PFSK-1 (cell line): ENCODE data around the gene MYEOV.

Experiments
- FOXP2 ChIP-seq: optimal IDR thresholded peaks from 2 replicates; pipeline ENCODE3; 2011; ENCODE audit warnings: borderline replicate concordance, control low read depth, inconsistent platforms; ENCODE audit not compliant: insufficient read depth; ENCODE audit errors: extremely low read length, extremely low read depth
- POLR2AphosphoS5 ChIP-seq: IDR thresholded peaks from 2 replicates; pipeline ENCODE4 v1.6.1; 2012; ENCODE audit warnings: low read depth, mild to moderate bottlenecking, control low read depth, low read length, moderate library complexity
- REST ChIP-seq, 2 experiments: IDR thresholded peaks; 2 replicates each; pipeline versions ENCODE4 v1.6.1 to v1.8.0; 2011 to 2012; ENCODE audit warnings: low read depth in 2 of 2, low read length in 2 of 2, control low read depth in 1 of 2, inconsistent platforms in 1 of 2, mild to moderate bottlenecking in 1 of 2, moderate library complexity in 1 of 2; ENCODE audit not compliant: insufficient read depth in 1 of 2
- SIN3A ChIP-seq: IDR thresholded peaks from 2 replicates; pipeline ENCODE4 v1.6.1; 2012; ENCODE audit warnings: mild to moderate bottlenecking, low read length, moderate library complexity, borderline replicate concordance; ENCODE audit not compliant: insufficient read depth
- TAF1 ChIP-seq: IDR thresholded peaks from 2 replicates; pipeline ENCODE4 v1.6.1; 2012; ENCODE audit warnings: low read length, control low read depth, borderline replicate concordance; ENCODE audit not compliant: insufficient read depth

Gene MYEOV

DNA sequence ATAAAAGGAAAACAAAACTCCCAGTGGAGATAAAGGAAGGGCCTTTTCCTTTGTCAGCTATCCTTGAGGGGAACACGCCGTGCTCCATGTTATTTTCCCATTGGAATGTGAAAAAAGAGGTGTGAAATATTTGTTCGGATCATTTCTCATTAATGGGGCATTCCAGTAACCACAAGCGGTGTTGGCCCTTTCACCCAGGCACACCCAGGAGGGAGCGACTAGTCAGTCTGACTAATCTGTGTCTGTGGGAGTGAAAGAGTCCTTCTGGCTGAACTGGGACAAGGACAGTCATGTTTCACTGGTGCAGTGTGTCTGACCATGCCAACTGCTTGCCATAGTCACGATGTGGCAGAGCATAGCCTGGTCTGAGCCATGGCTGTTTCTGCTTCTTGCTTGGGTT, 13.0 kb upstream of the MYEOV start:
- no peak for TF ChIP-seq REST (IDR thresholded peaks at IDR 0.05; ENCODE audit: insufficient read depth in 1 of 2, low read depth in 2 of 2, low read length in 2 of 2)
- no peak for TF ChIP-seq TAF1
- TF ChIP-seq SIN3A: no peak
- no peak for TF ChIP-seq FOXP2
- TF ChIP-seq POLR2AphosphoS5: no peak

GRCh38 chr11:69283446-69283845, 10.5 kb upstream of the MYEOV start:
- TF ChIP-seq REST (IDR thresholded peaks at IDR 0.05; ENCODE audit: insufficient read depth in 1 of 2, low read depth in 2 of 2, low read length in 2 of 2) (no peak), TAF1 (no peak), SIN3A (no peak), POLR2AphosphoS5 (no peak), FOXP2 (no peak)

- no peak for TF ChIP-seq POLR2AphosphoS5
- TF ChIP-seq TAF1: no peak
- TF ChIP-seq FOXP2: no peak
- TF ChIP-seq REST (IDR thresholded peaks at IDR 0.05; ENCODE audit: insufficient read depth in 1 of 2, low read depth in 2 of 2, low read length in 2 of 2): no peak
- TF ChIP-seq SIN3A: no peak
Measured at GRCh38 chr11:69284081-69284511, 9.9 kb upstream of the MYEOV start.

GRCh38 chr11:69285091-69285490, 8.9 kb upstream of the MYEOV start:
- TF ChIP-seq FOXP2: no peak
- no peak for TF ChIP-seq REST (IDR thresholded peaks at IDR 0.05; ENCODE audit: insufficient read depth in 1 of 2, low read depth in 2 of 2, low read length in 2 of 2)
- TF ChIP-seq TAF1: no peak
- TF ChIP-seq SIN3A: no peak
- no peak for TF ChIP-seq POLR2AphosphoS5

DNA sequence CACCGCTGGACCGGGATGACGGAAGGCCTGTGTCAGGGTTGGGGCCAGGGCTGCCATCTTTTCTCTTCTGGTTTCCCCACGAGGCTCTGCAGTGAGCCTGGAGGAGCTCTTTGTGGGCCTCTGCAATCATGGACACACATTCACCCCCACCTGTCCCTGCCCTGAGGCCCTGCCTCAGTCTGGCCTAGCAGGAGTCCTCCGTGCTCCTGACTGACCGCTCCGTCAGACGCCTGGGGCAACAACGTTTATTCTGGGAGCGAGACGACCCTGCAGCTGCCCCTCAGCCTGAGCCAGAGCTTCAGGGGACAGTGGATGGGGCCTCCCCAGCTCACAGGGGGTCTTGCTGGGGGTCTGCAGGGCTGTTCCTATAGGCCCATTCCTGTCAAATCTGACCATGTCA, 8.2 kb upstream of the MYEOV start:
- TF ChIP-seq POLR2AphosphoS5: no peak
- no peak for TF ChIP-seq FOXP2
- no peak for TF ChIP-seq REST (IDR thresholded peaks at IDR 0.05; ENCODE audit: insufficient read depth in 1 of 2, low read depth in 2 of 2, low read length in 2 of 2)
- no peak for TF ChIP-seq SIN3A
- TF ChIP-seq TAF1: no peak
